NCI-H510A (cell line): Measurements from ENCODE around the gene RALA.

Experiments used
- DNase-seq: peaks from one replicate; lab custom pipeline; 2025; lab: John Stamatoyannopoulos, UW

RALA gene

DNA sequence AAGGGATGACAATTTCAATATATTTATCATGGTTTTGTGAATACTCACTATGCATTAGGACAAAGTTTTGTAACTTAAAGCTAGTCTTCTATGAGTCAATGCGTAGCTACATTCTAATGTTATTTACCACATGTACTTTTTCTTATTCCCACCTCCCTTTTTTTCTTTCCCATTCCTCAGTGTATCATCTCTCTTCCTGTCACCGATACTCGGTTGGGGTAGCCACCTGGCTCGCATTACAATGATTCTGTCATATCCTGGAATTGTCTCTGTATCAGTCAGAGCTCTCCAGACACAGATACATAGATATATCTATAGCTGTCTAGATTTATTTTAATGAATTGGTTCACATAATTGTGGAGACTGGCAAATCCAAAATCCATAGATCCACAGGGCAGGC lies 9.8 kb upstream of the RALA start:
- no peak for DNase-seq

DNA sequence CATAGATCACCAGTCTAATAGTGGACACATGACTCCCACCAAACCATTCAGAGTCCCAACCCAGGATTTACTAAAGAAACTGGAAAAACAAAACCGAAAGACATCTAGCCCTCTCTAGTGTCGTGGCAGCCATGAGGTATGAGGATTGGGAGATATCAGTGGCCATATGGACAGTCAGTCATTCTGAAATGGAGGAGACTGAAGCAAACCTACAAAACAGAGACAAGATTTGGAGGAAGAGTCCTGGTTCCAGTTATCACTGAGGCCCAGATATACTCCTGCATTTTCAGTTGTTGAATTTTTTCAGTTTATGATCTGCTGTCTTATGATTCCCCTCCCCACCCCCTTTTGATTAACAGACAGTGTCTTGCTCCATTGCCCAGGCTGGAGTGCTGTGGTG lies 9.1 kb upstream of the RALA start:
- no peak for DNase-seq

GRCh38 chr7:39615350-39615975 lies 7.9 kb upstream of the RALA start:
- no peak for DNase-seq

GRCh38 chr7:39616138-39616537 lies 7.2 kb upstream of the RALA start:
- no peak for DNase-seq

GRCh38 chr7:39617005-39617404 lies 6.4 kb upstream of the RALA start:
- no peak for DNase-seq

DNA sequence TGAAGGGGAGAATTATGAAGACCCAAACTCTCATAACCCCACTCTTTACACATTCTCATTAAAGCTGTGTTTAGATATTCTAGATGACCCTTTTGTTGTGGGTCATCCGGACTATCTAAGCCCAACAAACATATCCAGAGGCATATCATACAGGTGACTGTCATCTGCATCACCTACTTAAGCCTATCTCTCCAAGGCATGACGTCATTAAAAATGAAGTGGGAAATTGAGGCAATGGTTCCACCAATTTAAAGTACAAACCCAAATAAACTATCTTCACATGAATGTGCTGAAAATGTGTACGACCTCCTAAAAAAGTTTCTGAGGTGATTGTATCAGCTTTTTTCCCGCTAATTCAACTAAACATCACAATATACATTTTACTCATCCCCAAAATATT lies 4.5 kb upstream of the RALA start:
- no peak for DNase-seq

- DNase-seq = no peak
Measured at GRCh38 chr7:39620486-39620885, 2.9 kb upstream of the RALA start.

- DNase-seq = no peak
Measured at GRCh38 chr7:39621261-39621660, 2.1 kb upstream of the RALA start.

DNA sequence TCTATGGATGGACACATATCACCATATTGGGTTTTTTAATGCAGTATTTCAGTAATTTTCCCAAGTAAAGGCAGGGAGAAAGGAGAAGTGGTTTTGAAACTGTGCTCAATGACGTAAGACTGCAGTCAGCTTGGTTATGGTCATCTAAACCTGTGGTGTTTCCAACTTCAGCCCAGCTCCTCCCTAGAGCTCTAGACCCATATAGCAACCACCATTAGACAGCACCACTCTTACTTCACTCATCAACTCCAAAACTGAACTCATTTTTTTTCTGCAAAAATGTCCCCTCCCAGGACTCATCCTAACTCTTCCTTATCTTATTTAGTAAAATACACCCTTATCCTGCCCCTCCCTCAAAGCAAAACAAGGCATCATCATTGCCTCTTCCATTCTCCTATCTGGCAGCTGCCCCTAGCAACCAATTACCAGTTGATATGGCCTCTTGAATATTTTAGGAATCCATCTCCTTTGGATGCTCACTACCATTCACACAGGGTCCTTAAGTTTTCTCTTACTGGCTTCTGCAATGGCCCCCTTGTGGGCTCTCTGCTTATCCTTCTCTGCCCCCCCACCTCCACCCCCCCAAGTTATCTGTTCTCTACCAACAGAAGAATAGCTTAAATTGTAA lies 1.5 kb upstream of the RALA start:
- no peak for DNase-seq

- DNase-seq = no peak
Measured at GRCh38 chr7:39622609-39623008, 763 bp upstream of the RALA start.

DNA sequence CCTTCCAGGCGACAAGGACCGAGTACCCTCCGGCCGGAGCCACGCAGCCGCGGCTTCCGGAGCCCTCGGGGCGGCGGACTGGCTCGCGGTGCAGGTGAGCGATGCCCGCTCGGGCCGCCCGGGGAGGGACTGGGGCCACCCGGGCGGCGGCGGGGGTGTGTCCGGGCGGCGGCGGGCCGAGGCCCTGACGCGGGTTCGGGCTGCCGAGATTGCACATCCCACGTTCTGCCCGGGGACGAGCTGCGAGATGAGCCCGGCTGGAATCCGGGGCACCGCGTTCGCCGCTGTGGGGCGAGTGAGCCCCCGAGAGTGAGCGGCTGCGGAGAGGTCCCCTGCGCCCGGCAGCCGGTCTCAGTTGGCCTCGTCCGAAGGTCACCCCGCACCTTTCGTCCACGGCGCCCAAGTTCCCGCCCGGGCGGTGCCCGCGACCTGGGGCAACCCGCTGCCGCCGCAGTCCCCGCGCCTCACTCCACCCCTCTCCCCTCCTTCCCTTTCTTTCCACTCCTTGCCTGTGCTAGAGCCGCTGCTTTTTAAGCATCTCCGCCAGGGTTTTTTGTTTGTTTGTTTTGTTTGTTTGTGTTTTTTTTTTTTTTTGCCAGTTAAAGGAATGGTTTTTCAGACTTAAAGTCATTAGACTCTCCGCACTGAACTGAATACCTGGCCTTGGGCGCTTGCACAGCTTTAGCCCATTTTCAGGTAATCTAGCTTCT lies 515 bp downstream of the RALA start:
- DNase-seq = no peak

GRCh38 chr7:39624442-39624807 lies 1.1 kb downstream of the RALA start:
- DNase-seq = no peak

GRCh38 chr7:39624935-39625694 lies 1.7 kb downstream of the RALA start:
- no peak for DNase-seq

GRCh38 chr7:39631736-39632308 lies 8.4 kb downstream of the RALA start:
- no peak for DNase-seq

DNA sequence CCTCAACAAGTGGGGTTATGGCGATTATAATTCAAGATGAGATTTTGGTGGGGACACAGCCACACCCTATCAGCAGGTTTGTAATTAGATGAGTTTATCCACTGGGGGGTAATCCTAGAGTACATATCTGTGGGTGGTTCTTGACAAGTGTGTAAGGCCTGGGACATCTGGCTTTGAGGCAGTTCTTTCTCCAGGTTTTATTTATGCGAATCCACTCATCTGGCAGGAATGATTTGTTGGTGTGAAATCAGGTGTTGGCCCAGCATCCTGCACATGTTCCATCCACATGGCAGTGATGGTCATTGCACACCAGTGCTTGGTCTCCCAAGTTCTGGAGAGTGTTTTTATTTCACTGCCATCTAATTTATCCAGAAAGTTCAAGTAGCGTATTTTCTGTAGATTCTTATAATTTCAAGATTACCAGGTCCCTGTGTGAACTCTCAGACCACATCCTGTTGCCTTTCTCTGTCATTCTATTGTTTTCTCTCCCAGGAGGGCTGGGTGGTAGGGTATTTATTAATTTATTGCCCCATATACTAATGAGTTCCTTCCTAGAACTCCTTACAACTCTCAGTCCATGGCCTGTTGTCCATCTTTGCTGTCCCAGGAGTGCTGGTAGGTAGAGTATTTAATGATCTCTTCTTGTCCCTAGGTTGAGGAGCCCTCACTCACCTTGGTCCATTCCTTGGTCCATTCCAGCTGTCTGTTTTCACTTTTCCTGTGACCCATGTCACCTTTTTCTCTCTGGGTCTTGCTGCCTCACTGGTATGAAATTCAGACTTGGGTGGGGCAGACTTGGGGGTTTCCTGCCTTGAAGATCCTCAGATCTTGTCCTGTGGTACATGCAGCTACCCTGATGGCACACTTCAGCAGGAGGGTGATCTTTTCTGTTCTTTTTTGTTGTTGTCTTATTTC lies 10.4 kb downstream of the RALA start:
- DNase-seq = no peak

DNA sequence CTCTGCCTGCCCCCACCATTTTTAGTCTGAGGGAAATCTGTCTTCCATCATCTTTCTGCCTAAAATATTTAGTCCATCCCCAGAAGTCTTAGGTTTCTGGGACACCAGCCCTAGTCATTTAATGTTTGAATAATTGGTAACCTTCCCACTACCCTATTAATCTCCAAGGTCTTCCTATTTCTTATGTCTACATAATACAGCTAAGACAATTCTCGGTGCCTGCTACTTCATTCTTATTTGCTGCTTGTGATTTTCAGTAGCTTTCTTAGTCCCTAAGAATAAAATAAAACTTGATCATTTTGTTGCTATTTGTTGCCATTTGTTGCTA lies 11.1 kb downstream of the RALA start:
- DNase-seq = no peak

DNA sequence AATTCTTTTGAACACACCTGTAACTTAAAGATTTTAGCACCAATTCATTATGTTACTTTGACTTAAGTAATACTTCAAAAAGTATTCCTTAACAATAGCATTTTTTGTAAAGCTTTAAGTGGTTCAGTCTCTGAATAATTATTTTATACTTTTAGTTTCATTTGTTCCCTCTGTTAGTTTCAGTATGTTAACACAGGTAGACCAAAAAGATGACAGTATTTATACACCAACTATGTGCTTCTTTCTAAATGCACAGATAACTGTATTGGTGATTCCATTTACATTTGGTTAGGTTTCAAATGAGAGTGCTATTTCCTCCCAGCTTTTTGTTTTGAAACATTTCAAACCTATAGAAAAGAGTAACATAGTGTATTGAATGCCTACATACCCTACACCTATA lies 14.0 kb downstream of the RALA start:
- no peak for DNase-seq

DNA sequence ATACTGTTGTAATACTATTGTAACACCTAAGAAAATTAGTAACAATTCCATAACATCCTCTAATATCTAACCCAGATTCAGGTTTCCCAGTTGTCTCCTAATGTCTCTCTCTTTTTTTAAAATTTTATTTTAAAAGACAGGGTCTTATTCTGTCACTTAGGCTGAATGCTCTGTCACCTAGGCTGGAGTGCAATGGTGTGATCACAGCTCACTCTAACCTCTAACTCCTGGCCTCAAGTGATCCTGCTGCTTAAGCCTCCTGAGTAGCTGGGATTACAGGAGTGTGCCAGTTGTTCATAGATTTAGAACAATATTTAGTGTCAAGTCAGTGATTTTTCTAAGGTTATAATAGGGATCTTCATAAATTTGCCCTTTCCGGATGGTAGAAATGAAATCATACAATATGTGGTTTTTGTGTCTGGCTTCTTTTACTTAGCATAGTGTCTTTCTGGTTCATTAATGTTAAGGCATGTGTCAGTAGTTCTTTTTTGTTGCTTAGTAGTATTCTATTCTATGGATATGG lies 14.7 kb downstream of the RALA start:
- DNase-seq = no peak

- DNase-seq = no peak
Measured at GRCh38 chr7:39642896-39643295, 19.5 kb downstream of the RALA start.

DNA sequence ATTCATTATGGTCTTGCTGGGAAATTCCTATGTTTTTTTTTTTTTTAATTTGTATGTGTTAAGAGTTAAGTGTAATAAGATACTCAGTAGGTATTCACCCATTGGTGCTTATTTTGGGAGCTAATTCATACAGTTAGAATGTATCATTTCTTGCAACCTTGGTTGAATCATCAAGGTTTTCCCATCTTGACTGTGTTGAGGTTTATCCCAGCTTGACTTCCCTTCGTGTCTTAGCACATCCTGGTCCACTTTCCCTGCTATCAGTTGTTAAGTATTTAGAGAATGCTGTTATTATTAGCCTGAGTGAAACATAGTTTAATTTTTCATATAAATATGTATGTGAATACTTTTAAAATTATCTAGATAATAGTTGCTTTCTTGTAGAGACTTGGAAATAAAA lies 20.8 kb downstream of the RALA start:
- no peak for DNase-seq
